Measurements from ENCODE around the gene EFCAB8. TPM values are rescaled to one million over a fixed set of nuclear protein-coding genes. Genes with fewer than 3 reads are reported as not detected.

EFCAB8 gene
- total and polyA plus RNA-seq, 7 donors = 0.03 to 0.08 (median 0.04) TPM; not detected in 4

GRCh38 chr20:32879538-32879937 is 20.8 kb downstream of the EFCAB8 start:
- intact Hi-C loops (cut with DNase I) = no loop called here
- Histone ChIP-seq H3K27me3 (ENCODE audit: insufficient read depth in 3 of 3, low read length in 2 of 3) (no peaks in the 10 kb centered on the region), H3K36me3 (ENCODE audit: insufficient read depth in 1 of 2, low read depth in 1 of 2) (no peaks in the 10 kb centered on the region), H3K27ac (no peak overlapping the region), H3K9me3 (no peaks in the 10 kb centered on the region), H3K4me3 (no peak overlapping the region), H3K4me1 (no peaks in the 10 kb centered on the region)
- ATAC-seq = no peak
- 92 to 97% (median 95%) methylated on average over 9 of the region's 9 CpGs for WGBS, 3 donors
- no peak for TF ChIP-seq CTCF (IDR thresholded peaks at IDR 0.05)
- DNase-seq = no peak

DNA sequence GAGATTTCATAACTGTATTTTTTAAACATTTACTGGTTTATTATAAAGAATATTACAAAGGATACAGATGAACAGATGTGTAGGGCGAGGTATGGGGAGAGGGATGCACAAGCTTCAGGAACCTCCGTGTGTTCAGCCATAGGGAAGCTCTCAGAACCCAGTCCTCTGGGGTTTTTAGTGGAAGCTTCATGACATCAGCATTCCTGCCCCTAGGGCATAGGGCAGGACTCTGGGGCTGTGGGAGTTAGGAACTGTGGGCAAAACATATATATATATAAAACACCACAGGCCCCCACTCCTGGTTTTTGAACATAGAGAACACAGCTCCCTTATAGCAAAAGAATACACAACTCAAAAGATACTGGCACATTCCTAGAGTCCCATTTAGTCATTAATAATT is 21.9 kb downstream of the EFCAB8 start:
- DNase-seq (no peak), ATAC-seq (no peak)
- no peaks in the 10 kb centered on the region for H3K9me3 ChIP-seq
- no peaks in the 10 kb centered on the region for H3K4me1 ChIP-seq
- no peak overlapping the region for H3K27ac ChIP-seq
- WGBS, 3 donors = 62 to 80% (median 76%) methylated on average over 2 of the region's 2 CpGs
- no peak overlapping the region for H3K4me3 ChIP-seq
- no peaks in the 10 kb centered on the region for H3K36me3 ChIP-seq (ENCODE audit: insufficient read depth in 1 of 2, low read depth in 1 of 2)
- intact Hi-C loops (cut with DNase I) = no loop called here
- no peak for TF ChIP-seq CTCF (IDR thresholded peaks at IDR 0.05)
- H3K27me3 ChIP-seq (ENCODE audit: insufficient read depth in 3 of 3, low read length in 2 of 3) = no peaks in the 10 kb centered on the region

GRCh38 chr20:32883081-32883480 is 24.4 kb downstream of the EFCAB8 start:
- TF ChIP-seq CTCF (IDR thresholded peaks at IDR 0.05) = no peak
- H3K27ac ChIP-seq = no peak overlapping the region
- H3K4me1 ChIP-seq = no peaks in the 10 kb centered on the region
- DNase-seq (no peak), ATAC-seq (no peak)
- intact Hi-C loops (cut with DNase I) = no loop called here
- no peaks in the 10 kb centered on the region for H3K36me3 ChIP-seq (ENCODE audit: insufficient read depth in 1 of 2, low read depth in 1 of 2)
- no peaks in the 10 kb centered on the region for H3K9me3 ChIP-seq
- 77 to 85% (median 83%) methylated on average over 5 of the region's 5 CpGs for WGBS, 3 donors
- H3K4me3 ChIP-seq = no peak overlapping the region
- H3K27me3 ChIP-seq (ENCODE audit: insufficient read depth in 3 of 3, low read length in 2 of 3) = no peaks in the 10 kb centered on the region

GRCh38 chr20:32885185-32885584 is 26.5 kb downstream of the EFCAB8 start:
- no peak for ATAC-seq
- intact Hi-C loops (cut with DNase I) = no loop called here

More at GRCh38 chr20:32885185-32885584, 26.5 kb downstream of the EFCAB8 start:
- no peak overlapping the region for H3K4me3 ChIP-seq
- no peaks in the 10 kb centered on the region for H3K36me3 ChIP-seq (ENCODE audit: insufficient read depth in 1 of 2, low read depth in 1 of 2)
- no peaks in the 10 kb centered on the region for H3K4me1 ChIP-seq
- no peaks in the 10 kb centered on the region for H3K27me3 ChIP-seq (ENCODE audit: insufficient read depth in 3 of 3, low read length in 2 of 3)
- no peak for DNase-seq
- TF ChIP-seq CTCF (IDR thresholded peaks at IDR 0.05) = no peak
- H3K9me3 ChIP-seq = no peaks in the 10 kb centered on the region
- H3K27ac ChIP-seq = no peak overlapping the region
- WGBS, 3 donors = 89 to 91% (median 90%) methylated on average over 20 of the region's 20 CpGs
